Measurements from ENCODE around the gene ASPSCR1.

DNA sequence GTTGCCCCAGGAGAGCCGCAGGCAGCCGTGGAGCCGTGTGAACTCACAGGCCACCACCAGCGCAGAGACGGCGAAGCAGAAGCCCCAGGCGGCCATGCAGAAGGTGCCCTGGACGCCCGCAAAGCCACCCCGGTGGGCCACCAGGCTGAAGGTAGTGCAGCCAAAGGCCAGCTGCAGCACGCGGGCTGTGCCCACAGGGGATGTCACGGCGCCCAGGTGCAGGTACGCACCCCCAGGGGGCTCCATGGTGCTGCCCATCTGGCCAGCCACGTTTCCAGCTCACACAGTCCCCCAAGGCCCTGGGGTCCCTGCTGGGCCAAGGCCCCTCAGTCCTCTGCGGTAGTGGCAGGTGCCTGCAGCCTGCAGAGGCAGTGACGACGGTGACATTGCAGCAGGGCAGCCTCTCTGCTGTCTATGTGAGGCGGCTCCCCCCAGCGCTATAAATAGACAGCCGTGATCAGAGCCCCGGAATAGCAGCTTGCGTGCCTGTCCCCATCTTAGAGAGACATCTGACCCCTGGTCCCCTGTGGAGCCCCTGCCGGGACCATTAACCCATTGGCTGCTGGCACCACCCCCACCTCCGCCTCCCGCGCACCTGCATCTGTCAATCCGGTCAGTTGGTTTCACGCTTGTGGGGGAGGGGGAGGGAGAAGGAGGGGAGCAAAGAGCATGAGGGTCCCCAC is 35.8 kb upstream of the ASPSCR1 start:
- TF ChIP-seq CTCF (conservative IDR thresholded peaks at IDR 0.05 in 1 of 2, IDR thresholded peaks at IDR 0.05 in 1 of 2; ENCODE audit: low read depth in 1 of 2, low read length in 2 of 2) (no peak), EZH2 (IDR thresholded peaks at IDR 0.05; ENCODE audit: low read length, missing control alignments) (no peak)
